Measurements from ENCODE around the gene RHBDD1. TPM values are rescaled to one million over a fixed set of nuclear protein-coding genes. Genes with fewer than 3 reads are reported as not detected.

RHBDD1 gene
- total RNA-seq, 1 donor from 2014 or later = 90.2 TPM

DNA sequence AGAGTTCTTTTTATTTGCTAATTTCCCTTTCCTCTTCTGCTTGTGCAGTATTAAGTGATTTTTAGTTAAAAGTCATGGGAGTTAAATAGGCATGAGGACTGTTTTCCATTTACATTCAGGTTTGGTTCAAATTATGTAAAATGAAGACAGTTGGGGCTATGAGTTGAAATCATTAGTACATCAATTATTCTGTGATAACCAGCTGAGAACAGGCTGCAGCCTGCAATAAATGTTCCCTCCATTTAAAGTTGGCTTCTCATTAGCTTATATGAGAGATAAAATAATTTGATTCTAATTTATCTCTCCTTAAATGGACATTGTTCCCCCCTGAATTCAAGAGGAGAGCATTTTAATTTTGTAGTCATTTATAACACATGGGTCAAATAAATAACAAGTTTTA is 48.3 kb downstream of the RHBDD1 start:
- Mint-ChIP-seq H3K27me3 (no peaks in the 10 kb centered on the region), H3K4me3 (no peak overlapping the region), H3K4me1 (peaks cover 18% of the 10 kb centered on the region), H3K36me3 (ENCODE audit: low read depth) (peaks cover 55% of the 10 kb centered on the region), H3K27ac (no peak overlapping the region), H3K9me3 (no peaks in the 10 kb centered on the region)
- TF ChIP-seq, protein P1, sequence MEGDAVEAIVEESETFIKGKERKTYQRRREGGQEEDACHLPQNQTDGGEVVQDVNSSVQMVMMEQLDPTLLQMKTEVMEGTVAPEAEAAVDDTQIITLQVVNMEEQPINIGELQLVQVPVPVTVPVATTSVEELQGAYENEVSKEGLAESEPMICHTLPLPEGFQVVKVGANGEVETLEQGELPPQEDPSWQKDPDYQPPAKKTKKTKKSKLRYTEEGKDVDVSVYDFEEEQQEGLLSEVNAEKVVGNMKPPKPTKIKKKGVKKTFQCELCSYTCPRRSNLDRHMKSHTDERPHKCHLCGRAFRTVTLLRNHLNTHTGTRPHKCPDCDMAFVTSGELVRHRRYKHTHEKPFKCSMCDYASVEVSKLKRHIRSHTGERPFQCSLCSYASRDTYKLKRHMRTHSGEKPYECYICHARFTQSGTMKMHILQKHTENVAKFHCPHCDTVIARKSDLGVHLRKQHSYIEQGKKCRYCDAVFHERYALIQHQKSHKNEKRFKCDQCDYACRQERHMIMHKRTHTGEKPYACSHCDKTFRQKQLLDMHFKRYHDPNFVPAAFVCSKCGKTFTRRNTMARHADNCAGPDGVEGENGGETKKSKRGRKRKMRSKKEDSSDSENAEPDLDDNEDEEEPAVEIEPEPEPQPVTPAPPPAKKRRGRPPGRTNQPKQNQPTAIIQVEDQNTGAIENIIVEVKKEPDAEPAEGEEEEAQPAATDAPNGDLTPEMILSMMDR (IDR thresholded peaks at IDR 0.05) = no peak
- DNase-seq (no peak), ATAC-seq (ENCODE audit: low read depth) (no peak)
- CTCF ChIA-PET = no interaction called here
- POLR2A ChIA-PET = no interaction called here
- intact Hi-C loops (cut with micrococcal nuclease) = loop anchor here (5.0 kb wide), 1 partner anchor 37 kb away; no protein-coding TSS in a partner anchor

DNA sequence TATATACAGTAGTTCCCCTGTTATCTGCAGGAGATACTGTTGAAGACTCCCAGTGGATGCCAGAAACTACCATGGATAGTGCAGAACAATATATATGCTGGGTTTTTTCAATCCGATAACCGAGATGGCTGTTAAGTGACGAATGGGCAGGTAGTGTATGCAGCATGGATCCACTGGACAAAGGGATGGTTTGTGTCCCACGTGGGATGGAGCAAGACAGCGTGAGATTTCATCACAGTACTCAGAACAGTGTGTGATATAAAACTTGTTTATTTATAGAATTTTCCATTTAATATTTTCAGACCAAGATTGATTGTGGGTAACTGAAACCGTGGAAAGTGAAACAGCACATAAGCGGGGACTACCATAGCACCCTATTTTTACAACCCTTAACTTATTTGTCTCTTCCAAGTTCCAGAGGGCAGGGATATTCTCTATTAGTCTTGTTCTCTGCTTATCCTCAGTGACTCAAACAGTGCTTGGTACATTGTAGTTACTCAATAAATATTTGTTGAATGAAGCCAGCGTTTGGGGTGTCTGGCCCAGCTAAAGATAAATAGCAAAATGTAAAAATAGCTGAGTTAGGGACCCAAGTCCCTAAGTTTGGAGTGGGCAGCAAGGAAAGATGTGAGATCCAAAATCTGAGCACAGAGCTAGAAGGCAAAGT is 50.0 kb downstream of the RHBDD1 start:
- no peaks in the 10 kb centered on the region for H3K9me3 Mint-ChIP-seq
- no peak overlapping the region for H3K27ac Mint-ChIP-seq
- intact Hi-C loops (cut with micrococcal nuclease) = loop anchor here (1.0 kb wide), 1 partner anchor 8 kb away; no protein-coding TSS in a partner anchor
- CTCF ChIA-PET = no interaction called here
- no peak for ATAC-seq (ENCODE audit: low read depth)
- H3K4me3 Mint-ChIP-seq = no peak overlapping the region
- H3K4me1 Mint-ChIP-seq = peaks cover 8% of the 10 kb centered on the region
- TF ChIP-seq, protein P1 (IDR thresholded peaks at IDR 0.05) = no peak
- DNase-seq = no peak
- no peaks in the 10 kb centered on the region for H3K27me3 Mint-ChIP-seq
- POLR2A ChIA-PET = no interaction called here
- H3K36me3 Mint-ChIP-seq (ENCODE audit: low read depth) = peaks cover 43% of the 10 kb centered on the region

DNA sequence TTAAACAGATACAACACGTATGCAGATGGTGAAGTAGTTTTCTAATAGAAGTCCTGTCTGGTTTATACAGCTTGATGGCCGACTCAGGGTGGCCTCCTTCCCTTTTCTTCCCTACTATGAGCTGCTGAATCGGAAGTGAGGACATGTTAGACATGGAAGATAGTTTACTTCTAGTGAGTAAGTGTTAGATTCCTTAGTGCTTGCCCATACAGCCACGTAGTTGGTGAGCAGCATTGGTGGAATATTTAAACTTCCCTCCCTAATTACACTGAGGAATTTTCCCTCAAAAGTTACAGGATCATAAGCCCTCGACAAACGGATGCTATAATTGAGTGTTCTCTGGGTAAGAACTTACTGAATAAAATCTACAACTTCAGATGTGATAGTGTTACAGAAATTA is 52.1 kb downstream of the RHBDD1 start:
- TF ChIP-seq, protein P1 (IDR thresholded peaks at IDR 0.05) = no peak
- DNase-seq (no peak), ATAC-seq (ENCODE audit: low read depth) (no peak)
- no peaks in the 10 kb centered on the region for H3K9me3 Mint-ChIP-seq
- intact Hi-C loops (cut with micrococcal nuclease) = loop anchor here (2.0 kb wide), 1 partner anchor 17 kb away; no protein-coding TSS in a partner anchor
- H3K27me3 Mint-ChIP-seq = no peaks in the 10 kb centered on the region
- H3K27ac Mint-ChIP-seq = no peak overlapping the region
- H3K4me1 Mint-ChIP-seq = peaks cover 16% of the 10 kb centered on the region
- CTCF ChIA-PET = no interaction called here
- peaks cover 35% of the 10 kb centered on the region for H3K36me3 Mint-ChIP-seq (ENCODE audit: low read depth)
- POLR2A ChIA-PET = no interaction called here
- H3K4me3 Mint-ChIP-seq = no peak overlapping the region

DNA sequence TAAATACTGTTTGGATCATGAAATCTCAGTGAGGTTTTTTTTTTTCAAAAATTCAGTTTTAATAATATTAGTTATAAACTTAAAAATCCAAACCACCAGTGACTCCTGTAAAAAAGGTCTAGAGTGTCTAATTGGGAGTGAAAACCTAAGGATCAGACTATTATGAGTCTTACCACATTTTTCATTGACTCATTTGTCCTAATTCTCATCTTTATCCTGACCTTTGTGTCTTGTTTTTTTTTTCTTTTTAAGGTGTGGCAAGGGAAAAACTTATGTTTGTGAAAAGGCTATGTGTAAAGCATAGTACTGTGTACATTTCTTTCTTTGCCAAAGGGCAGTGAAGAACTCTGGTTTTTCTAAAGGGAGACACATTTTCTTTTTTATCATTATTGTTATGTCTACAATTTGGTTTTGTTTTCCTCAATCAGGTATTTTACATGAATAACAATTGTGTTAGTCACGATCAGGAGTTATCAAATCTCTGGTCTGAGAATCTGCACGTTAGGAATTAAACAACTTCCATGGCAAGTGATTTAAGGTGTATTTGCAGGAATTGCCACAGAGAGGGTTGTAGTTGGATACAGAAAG is 52.6 kb downstream of the RHBDD1 start:
- H3K9me3 Mint-ChIP-seq = no peaks in the 10 kb centered on the region
- POLR2A ChIA-PET = no interaction called here
- peaks cover 30% of the 10 kb centered on the region for H3K36me3 Mint-ChIP-seq (ENCODE audit: low read depth)

DNA sequence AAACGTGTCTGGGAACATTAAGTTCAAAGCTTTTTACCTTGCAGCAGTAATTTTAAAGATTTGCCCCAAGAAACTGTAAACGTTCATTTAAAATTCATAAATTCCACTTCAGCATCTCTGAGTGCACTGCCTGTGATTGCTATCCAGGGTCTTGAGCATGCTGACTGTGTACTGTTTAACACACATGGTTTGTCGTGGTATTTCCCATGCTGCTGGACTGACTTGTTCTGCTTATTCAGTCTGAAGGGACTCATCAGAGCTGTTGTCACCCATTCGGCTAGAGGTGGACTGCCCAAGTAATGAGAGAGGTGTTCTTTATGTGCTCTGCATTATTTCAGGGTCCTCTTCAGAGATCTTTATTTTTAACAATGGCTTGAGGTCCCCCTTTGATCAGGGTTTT is 53.1 kb downstream of the RHBDD1 start:
- no peaks in the 10 kb centered on the region for H3K9me3 Mint-ChIP-seq
- ChIA-PET POLR2A (interaction anchor here (1.6 kb wide), 1 partner anchor 10 kb away, joined by 3 read pairs; no protein-coding TSS in a partner anchor), CTCF (no interaction called here)
- ATAC-seq (ENCODE audit: low read depth) = no peak
- no peak for DNase-seq
- H3K4me3 Mint-ChIP-seq = no peak overlapping the region
- peaks cover 19% of the 10 kb centered on the region for H3K4me1 Mint-ChIP-seq
- intact Hi-C loops (cut with micrococcal nuclease) = loop anchor here (2.0 kb wide), 1 partner anchor 16 kb away; no protein-coding TSS in a partner anchor
- TF ChIP-seq, protein P1 (IDR thresholded peaks at IDR 0.05) = no peak
- H3K27me3 Mint-ChIP-seq = no peaks in the 10 kb centered on the region
- no peak overlapping the region for H3K27ac Mint-ChIP-seq
- H3K36me3 Mint-ChIP-seq (ENCODE audit: low read depth) = peaks cover 30% of the 10 kb centered on the region

More for the DNA sequence above, 52.6 kb downstream of the RHBDD1 start:
- Mint-ChIP-seq H3K27ac (peak overlapping the region; percentile 30), H3K27me3 (no peaks in the 10 kb centered on the region), H3K4me1 (peaks cover 19% of the 10 kb centered on the region), H3K4me3 (no peak overlapping the region)
- CTCF ChIA-PET = no interaction called here
- TF ChIP-seq, protein P1 (IDR thresholded peaks at IDR 0.05) = no peak
- intact Hi-C loops (cut with micrococcal nuclease) = loop anchor here (2.0 kb wide), 1 partner anchor 16 kb away; no protein-coding TSS in a partner anchor
- no peak for ATAC-seq (ENCODE audit: low read depth)
- no peak for DNase-seq

All from activated B cell treated with CpG ODN at 0.5 μM for 24 hours (primary cell).